SH-SY5Y (cell line): ENCODE data around the gene OXSM.

Source experiments
- GATA2 ChIP-seq: IDR thresholded peaks from 2 replicates; pipeline ENCODE4 v1.6.1; 2011; ENCODE audit warnings: mild to moderate bottlenecking, low read depth, low read length
- GATA3 ChIP-seq: IDR thresholded peaks from 2 replicates; pipeline ENCODE4 v1.6.1; 2011; ENCODE audit warnings: low read depth, mild to moderate bottlenecking, low read length, moderate library complexity

DNA sequence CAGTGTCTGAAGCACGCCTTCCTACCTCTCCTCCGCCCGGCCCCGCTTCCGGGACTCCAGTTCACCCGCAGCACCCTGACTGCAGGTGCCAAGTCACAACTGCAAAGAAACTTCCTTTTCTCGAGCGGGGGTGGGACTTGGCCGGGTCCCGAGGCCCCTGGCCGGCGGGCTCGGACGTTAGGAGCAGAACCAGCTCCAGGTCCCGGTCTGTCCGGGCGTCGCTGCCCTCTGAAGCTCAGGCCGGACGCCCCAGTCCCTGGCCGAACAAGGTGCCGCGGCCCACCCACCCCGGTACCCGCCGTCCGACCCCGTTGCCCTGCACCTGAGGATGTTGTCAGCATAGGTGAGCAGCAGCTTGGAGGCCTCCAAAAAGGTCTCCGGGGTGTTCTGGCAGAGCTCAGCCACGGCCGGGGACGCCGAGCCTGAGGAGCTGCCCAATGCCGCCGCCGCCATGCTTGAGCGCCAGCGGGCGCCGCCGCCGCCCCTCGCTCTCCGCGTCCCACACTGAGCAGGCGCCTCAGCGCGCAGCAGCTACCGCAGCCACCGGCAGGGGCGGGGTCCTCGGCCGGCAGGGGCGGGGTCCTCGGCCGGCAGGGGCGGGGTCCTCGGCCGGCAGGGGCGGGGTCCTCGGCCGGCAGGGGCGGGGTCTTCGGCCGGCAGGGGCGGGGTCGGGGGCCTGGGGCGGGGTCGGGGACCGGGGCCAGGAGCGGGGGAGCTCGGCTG, 6.8 kb upstream of the OXSM start, which contains the start of gene NGLY1:
- TF ChIP-seq GATA2 (no peak), GATA3 (no peak)
